ENCODE results near the gene LYPD6. TPM values are rescaled to one million over a fixed set of nuclear protein-coding genes. Genes with fewer than 3 reads are reported as not detected.

The LYPD6 gene
- total RNA-seq, 1 donor from 2014 or later = not detected

GRCh38 chr2:149385350-149385749, 55.0 kb downstream of the LYPD6 start:
- CTCF ChIA-PET = no interaction called here
- Mint-ChIP-seq H3K27ac (no peak overlapping the region), H3K4me3 (no peak overlapping the region), H3K27me3 (peaks cover 1% of the 10 kb centered on the region), H3K36me3 (ENCODE audit: low read depth) (no peaks in the 10 kb centered on the region), H3K4me1 (no peaks in the 10 kb centered on the region), H3K9me3 (no peaks in the 10 kb centered on the region)
- intact Hi-C loops (cut with micrococcal nuclease) = no loop called here
- POLR2A ChIA-PET = no interaction called here
- DNase-seq (no peak), ATAC-seq (ENCODE audit: low read depth) (no peak)
- TF ChIP-seq CTCF (IDR thresholded peaks at IDR 0.05) = no peak

GRCh38 chr2:149387411-149387810, 57.0 kb downstream of the LYPD6 start:
- ATAC-seq (ENCODE audit: low read depth) (no peak), DNase-seq (no peak)
- CTCF ChIA-PET = no interaction called here
- H3K4me3 Mint-ChIP-seq = no peak overlapping the region
- intact Hi-C loops (cut with micrococcal nuclease) = no loop called here
- no peaks in the 10 kb centered on the region for H3K4me1 Mint-ChIP-seq
- H3K27ac Mint-ChIP-seq = no peak overlapping the region
- POLR2A ChIA-PET = no interaction called here
- TF ChIP-seq CTCF (IDR thresholded peaks at IDR 0.05) = no peak
- peaks cover 1% of the 10 kb centered on the region for H3K27me3 Mint-ChIP-seq
- no peaks in the 10 kb centered on the region for H3K9me3 Mint-ChIP-seq
- no peaks in the 10 kb centered on the region for H3K36me3 Mint-ChIP-seq (ENCODE audit: low read depth)

- intact Hi-C loops (cut with micrococcal nuclease) = no loop called here
- H3K27ac Mint-ChIP-seq = no peak overlapping the region
- H3K27me3 Mint-ChIP-seq = peaks cover 1% of the 10 kb centered on the region
- ChIA-PET POLR2A (no interaction called here), CTCF (no interaction called here)
- no peaks in the 10 kb centered on the region for H3K9me3 Mint-ChIP-seq
- no peaks in the 10 kb centered on the region for H3K4me1 Mint-ChIP-seq
- no peak for ATAC-seq (ENCODE audit: low read depth)
- H3K4me3 Mint-ChIP-seq = no peak overlapping the region
- no peak for DNase-seq
- H3K36me3 Mint-ChIP-seq (ENCODE audit: low read depth) = no peaks in the 10 kb centered on the region
- TF ChIP-seq CTCF (IDR thresholded peaks at IDR 0.05) = no peak
Measured at GRCh38 chr2:149388120-149388816, 57.9 kb downstream of the LYPD6 start.

GRCh38 chr2:149389506-149390167, 59.2 kb downstream of the LYPD6 start:
- Mint-ChIP-seq H3K4me1 (no peaks in the 10 kb centered on the region), H3K36me3 (ENCODE audit: low read depth) (no peaks in the 10 kb centered on the region), H3K27me3 (peaks cover 1% of the 10 kb centered on the region), H3K27ac (no peak overlapping the region), H3K9me3 (no peaks in the 10 kb centered on the region), H3K4me3 (no peak overlapping the region)
- ChIA-PET CTCF (no interaction called here), POLR2A (no interaction called here)
- intact Hi-C loops (cut with micrococcal nuclease) = no loop called here
- TF ChIP-seq CTCF (IDR thresholded peaks at IDR 0.05) = no peak
- ATAC-seq (ENCODE audit: low read depth) (no peak), DNase-seq (no peak)

- DNase-seq (no peak), ATAC-seq (ENCODE audit: low read depth) (no peak)
- CTCF ChIA-PET = no interaction called here
- Mint-ChIP-seq H3K4me1 (no peaks in the 10 kb centered on the region), H3K36me3 (ENCODE audit: low read depth) (no peaks in the 10 kb centered on the region), H3K9me3 (no peaks in the 10 kb centered on the region), H3K27me3 (no peaks in the 10 kb centered on the region), H3K27ac (no peak overlapping the region), H3K4me3 (no peak overlapping the region)
- intact Hi-C loops (cut with micrococcal nuclease) = no loop called here
- TF ChIP-seq CTCF (IDR thresholded peaks at IDR 0.05) = no peak
- POLR2A ChIA-PET = no interaction called here
Measured at GRCh38 chr2:149393614-149394013, 63.2 kb downstream of the LYPD6 start.

Data from activated B cell treated with CpG ODN at 0.5 μM for 24 hours (primary cell).